ENCODE data around the gene SGCB.

SGCB gene

GRCh38 chr4:52017814-52018213 lies 20.3 kb downstream of the SGCB start:
- no peak for DNase-seq

- no peak for DNase-seq
Observed at GRCh38 chr4:52016981-52017380, 21.1 kb downstream of the SGCB start.

GRCh38 chr4:52015366-52015765 lies 22.7 kb downstream of the SGCB start:
- no peak for DNase-seq

GRCh38 chr4:52014903-52015302 lies 23.2 kb downstream of the SGCB start:
- peak; percentile 43 for DNase-seq

GRCh38 chr4:52012651-52013050 lies 25.4 kb downstream of the SGCB start:
- no peak for DNase-seq

GRCh38 chr4:52010986-52011385 lies 27.1 kb downstream of the SGCB start:
- DNase-seq: no peak

DNA sequence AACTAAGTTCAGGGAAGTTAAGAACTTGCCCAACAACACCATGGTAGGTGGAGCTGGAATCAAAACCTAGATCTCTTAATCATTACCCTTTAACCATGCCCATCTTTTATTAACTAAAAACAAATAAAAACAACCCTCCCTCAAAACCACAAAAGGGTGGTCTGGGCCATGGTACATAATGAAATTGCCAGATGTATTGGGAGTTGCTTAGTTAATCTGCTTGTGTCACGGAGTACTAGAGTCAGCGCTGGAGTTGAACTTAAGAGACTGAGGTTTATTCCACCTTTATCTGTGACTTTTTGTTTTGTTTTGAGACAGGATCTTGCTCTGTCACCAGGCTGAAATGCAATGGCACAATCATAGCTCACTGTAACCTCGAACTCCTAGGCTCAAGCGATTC lies 31.2 kb downstream of the SGCB start:
- DNase-seq: no peak

- no peak for DNase-seq
Observed at GRCh38 chr4:52005604-52006273, 32.4 kb downstream of the SGCB start.

DNA sequence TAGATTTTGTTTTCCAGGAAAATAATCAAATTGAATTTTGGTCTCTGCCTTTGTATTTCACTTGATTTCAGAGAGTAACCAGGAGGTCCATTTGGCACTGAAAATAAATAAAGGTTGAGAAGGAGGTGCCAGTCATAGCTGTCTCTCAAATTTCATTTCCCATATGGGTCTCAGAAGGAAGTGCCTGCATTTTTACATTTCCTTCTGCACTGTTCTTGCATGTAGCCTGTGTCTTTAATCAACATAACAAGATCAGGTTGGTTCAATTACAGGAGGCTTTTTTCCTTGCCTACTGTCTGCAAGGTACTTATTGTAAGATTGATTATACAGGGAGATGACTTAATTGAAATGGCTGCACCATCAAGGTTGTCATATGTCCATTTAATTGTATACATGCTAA lies 33.7 kb downstream of the SGCB start:
- DNase-seq: no peak

- DNase-seq: no peak
Observed at GRCh38 chr4:52001616-52002015, 36.5 kb downstream of the SGCB start.

DNA sequence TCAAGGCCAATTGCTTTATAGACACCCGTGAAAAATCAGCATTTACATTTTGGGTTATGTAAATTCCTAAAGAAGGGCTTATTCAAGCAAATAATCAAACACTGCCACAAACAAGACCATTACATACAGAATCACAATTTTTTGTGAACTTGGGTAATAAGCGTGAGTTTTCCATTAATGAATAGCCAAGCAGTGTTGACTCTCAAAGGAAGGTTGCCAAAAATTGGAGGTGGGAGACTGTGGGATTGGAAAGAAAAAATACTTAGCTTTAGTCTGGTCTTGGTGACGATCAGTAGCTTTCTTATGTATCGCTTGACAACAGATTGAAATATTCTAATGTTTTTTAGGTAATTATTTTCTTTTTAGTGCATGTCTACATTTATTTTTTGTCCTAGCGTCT lies 38.8 kb downstream of the SGCB start:
- DNase-seq: no peak

GRCh38 chr4:51998837-51999236 lies 39.3 kb downstream of the SGCB start:
- no peak for DNase-seq

DNA sequence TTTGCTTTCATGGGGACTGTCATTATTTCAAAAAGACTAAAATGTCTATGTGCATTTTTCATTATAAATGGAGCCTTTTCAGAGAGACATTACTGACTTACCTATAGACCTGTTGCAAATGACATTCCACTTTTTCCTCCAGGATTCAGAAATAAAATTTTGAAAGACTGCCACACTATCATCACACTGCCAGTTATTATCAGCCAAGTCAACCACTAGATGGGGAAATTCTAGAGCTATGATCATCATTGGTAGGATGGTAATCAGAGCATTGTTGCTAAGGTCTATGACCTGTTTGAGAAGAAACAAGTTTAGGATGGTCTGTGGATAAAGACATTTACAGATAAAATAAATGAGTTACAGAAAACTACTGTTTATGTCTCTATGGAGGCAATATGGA lies 40.5 kb downstream of the SGCB start:
- DNase-seq: no peak

- no peak for DNase-seq
Observed at GRCh38 chr4:51995647-51996220, 42.4 kb downstream of the SGCB start.
